SK-N-SH (cell line): Measurements from ENCODE around the gene TDG. TPM values are rescaled to one million over a fixed set of nuclear protein-coding genes. Genes with fewer than 3 reads are reported as not detected.

ENCODE experiments used
- CTCF ChIA-PET: fragments of 300-600, 350-600 bp; formaldehyde crosslinking; extraction: SDS; loops from one replicate; lab custom pipeline; 2021; lab: Yijun Ruan, JAX
- POLR2A ChIA-PET: fragments of 350-600 bp; sonication (Branson Sonifier 250); formaldehyde crosslinking; extraction: SDS; loops from one replicate; lab custom pipeline; 2020; ENCODE audit warnings: antibody characterized with exemption, inconsistent platforms; lab: Yijun Ruan, JAX
- DNase-seq: peaks from one replicate; pipeline ENCODE4 v3.0.0; 2012
- H2AFZ ChIP-seq: fragments of 200-600 bp; sonication (generic); 2 replicates; pipeline ENCODE4 v1.8.1; 2016; ENCODE audit warnings: antibody characterized with exemption, mild to moderate bottlenecking, low read depth
- H3F3A ChIP-seq: fragments of 200-600 bp; sonication (generic); replicated peaks from 2 replicates; pipeline ENCODE3; 2016; ENCODE audit warnings: antibody characterized with exemption, mild to moderate bottlenecking; ENCODE audit not compliant: insufficient read depth
- H3K27ac ChIP-seq, 2 experiments: fragments of 200-500 bp in 1 of 2; fragments of 200-600 bp in 1 of 2; sonication (Bioruptor generic) in 1 of 2; sonication (generic), shearing (Covaris generic) in 1 of 2; 2 replicates each; pipeline versions ENCODE4 v1.5.1 to v1.6.1; 2014 to 2016; ENCODE audit warnings: low read depth in 2 of 2, inconsistent platforms in 1 of 2, low read length in 1 of 2, mild to moderate bottlenecking in 1 of 2, mixed read lengths in 1 of 2
- H3K27me3 ChIP-seq: fragments of 200-600 bp; sonication (generic), shearing (Covaris generic); 2 replicates; pipeline ENCODE4 v1.6.1; 2016; ENCODE audit warnings: mixed run types; ENCODE audit not compliant: insufficient read depth
- H3K36me3 ChIP-seq, 2 experiments: fragments of 200-500 bp in 1 of 2; fragments of 200-600 bp in 1 of 2; sonication (Bioruptor generic) in 1 of 2; sonication (generic) in 1 of 2; replicated peaks in 1 of 2; 2 replicates each; pipeline versions ENCODE3 to v1.5.1; 2014 to 2016; ENCODE audit warnings: low read length in 1 of 2, mild to moderate bottlenecking in 1 of 2; ENCODE audit not compliant: insufficient read depth in 2 of 2, control insufficient read depth in 1 of 2
- H3K4me1 ChIP-seq, 2 experiments: fragments of 200-500 bp in 1 of 2; fragments of 200-600 bp in 1 of 2; sonication (Bioruptor generic) in 1 of 2; sonication (generic), shearing (Covaris generic) in 1 of 2; 2 replicates each; pipeline versions ENCODE4 v1.5.1 to v1.6.1; 2014 to 2016; ENCODE audit warnings: low read depth in 1 of 2, low read length in 1 of 2, mixed run types in 1 of 2; ENCODE audit not compliant: insufficient read depth in 2 of 2, control insufficient read depth in 1 of 2
- H3K4me2 ChIP-seq: fragments of 200-600 bp; sonication (generic), shearing (Covaris generic); 2 replicates; pipeline ENCODE4 v1.6.1; 2017; ENCODE audit warnings: mixed run types
- H3K4me3 ChIP-seq, 2 experiments: fragments of 200-500 bp in 1 of 2; fragments of 200-600 bp in 1 of 2; sonication (Bioruptor generic) in 1 of 2; sonication (generic), shearing (Covaris generic) in 1 of 2; 2 replicates each; pipeline versions ENCODE4 v1.5.1 to v1.8.1; 2014 to 2016; ENCODE audit warnings: low read depth in 2 of 2, inconsistent platforms in 1 of 2, low read length in 1 of 2, mild to moderate bottlenecking in 1 of 2, mixed read lengths in 1 of 2, moderate library complexity in 1 of 2
- H3K79me2 ChIP-seq: fragments of 200-600 bp; sonication (generic); 2 replicates; pipeline ENCODE4 v1.8.1; 2017; ENCODE audit warnings: mild to moderate bottlenecking; ENCODE audit not compliant: insufficient read depth
- H3K9ac ChIP-seq: fragments of 200-600 bp; sonication (generic); 2 replicates; pipeline ENCODE4 v1.6.1; 2017; ENCODE audit warnings: mixed run types
- H3K9me2 ChIP-seq: fragments of 200-600 bp; sonication (generic); 2 replicates; pipeline ENCODE4 v1.6.1; 2017; ENCODE audit warnings: mixed run types
- H3K9me3 ChIP-seq: fragments of 200-600 bp; sonication (generic); 2 replicates; pipeline ENCODE4 v1.6.1; 2017; ENCODE audit warnings: mixed run types, mild to moderate bottlenecking, moderate library complexity
- H4K20me1 ChIP-seq: fragments of 200-600 bp; sonication (generic); 2 replicates; pipeline ENCODE4 v1.6.1; 2017; ENCODE audit warnings: mild to moderate bottlenecking, mixed run types; ENCODE audit not compliant: insufficient read depth
- CHD2 ChIP-seq: fragments of 150-350 bp; IDR thresholded peaks from 2 replicates; pipeline ENCODE4 v1.6.1; 2018; ENCODE audit warnings: low read length; ENCODE audit not compliant: partially characterized antibody
- GABPA ChIP-seq: IDR thresholded peaks from 2 replicates; pipeline ENCODE4 v1.4.0; 2012; ENCODE audit warnings: low read depth, mild to moderate bottlenecking
- MAX ChIP-seq: IDR thresholded peaks from 2 replicates; pipeline ENCODE4 v1.4.0; 2012; ENCODE audit warnings: low read depth
- MXI1 ChIP-seq: IDR thresholded peaks from 2 replicates; pipeline ENCODE4 v1.6.1; 2012; ENCODE audit warnings: mild to moderate bottlenecking, low read depth, low read length, improper control_type of control experiment
- NFIC ChIP-seq: IDR thresholded peaks from 2 replicates; pipeline ENCODE4 v1.4.0; 2012; ENCODE audit warnings: borderline replicate concordance
- NRF1 ChIP-seq: IDR thresholded peaks from 2 replicates; pipeline ENCODE4 v1.6.1; 2012; ENCODE audit warnings: low read depth, mild to moderate bottlenecking, low read length
- POLR2AphosphoS5 ChIP-seq: IDR thresholded peaks from 2 replicates; pipeline ENCODE4 v1.6.1; 2012; ENCODE audit warnings: low read depth, low read length
- RAD21 ChIP-seq: IDR thresholded peaks from 2 replicates; pipeline ENCODE4 v1.6.1; 2012; ENCODE audit warnings: mild to moderate bottlenecking, low read length
- RCOR1 ChIP-seq: fragments of 150-350 bp; IDR thresholded peaks from 2 replicates; pipeline ENCODE4 v1.6.1; 2017; ENCODE audit warnings: antibody characterized with exemption, low read length
- REST ChIP-seq: IDR thresholded peaks from 2 replicates; pipeline ENCODE4 v1.6.1; 2012; ENCODE audit warnings: mild to moderate bottlenecking, low read depth, low read length, moderate library complexity
- SIN3A ChIP-seq: IDR thresholded peaks from 2 replicates; pipeline ENCODE4 v1.6.1; 2012; ENCODE audit warnings: low read depth, mild to moderate bottlenecking, low read length, moderate library complexity, borderline replicate concordance
- TAF1 ChIP-seq: IDR thresholded peaks from 2 replicates; pipeline ENCODE4 v1.6.1; 2012; ENCODE audit warnings: low read depth, mild to moderate bottlenecking, low read length, moderate library complexity, borderline replicate concordance
- TCF12 ChIP-seq: IDR thresholded peaks from 2 replicates; pipeline ENCODE4 v1.4.0; 2012
- USF1 ChIP-seq: IDR thresholded peaks from 2 replicates; pipeline ENCODE4 v1.4.0; 2012; ENCODE audit warnings: low read depth, borderline replicate concordance
- YY1 ChIP-seq: IDR thresholded peaks from 2 replicates; pipeline ENCODE4 v1.4.0; 2012; ENCODE audit warnings: low read depth, mild to moderate bottlenecking
- WGBS: methylation state at CpG from one replicate; pipeline ENCODE4 v1.1.6; 2017; ENCODE audit warnings: low lambda C conversion rate; 5-methylcytosine and 5-hydroxymethylcytosine counted together
- polyA plus RNA-seq, 3 experiments: library from polyadenylated mRNA; depleted of rRNA; stranded (reverse); fragments of >200 nt; gene quantifications; 2 replicates each; pipeline ENCODE4 v1.2.3, GENCODE V29; 2012

Gene TDG
- polyA plus RNA-seq, 1 of the 3 experiments (the other 2 are of a cell fraction), result 11.3 TPM

GRCh38 chr12:103929046-103929783 is 36.5 kb upstream of the TDG start:
- no peaks in the 10 kb centered on the region for H3K9me2 ChIP-seq
- H4K20me1 ChIP-seq, result peaks cover 18% of the 10 kb centered on the region
- H3K4me3 ChIP-seq, result peak overlapping the region; percentile 55 to 62
- peak overlapping the region; percentile 73 for H3K4me2 ChIP-seq
- peak overlapping the region; percentile 79 for H3K9ac ChIP-seq
- ChIA-PET POLR2A (interaction anchor here (0.7 to 2.7 kb wide), 16 partner anchors 9 to 209 kb away, joined by 3 to 31 read pairs (median 6); partner anchors contain the start of genes HCFC2, NFYB, NT5DC3 and TDG), CTCF (interaction anchor here (1.1 to 1.8 kb wide), 2 partner anchors 9 to 180 kb away, joined by 3 to 6 read pairs; no protein-coding TSS in a partner anchor)
- H3F3A ChIP-seq, result no peaks in the 10 kb centered on the region
- H3K36me3 ChIP-seq, result peaks cover 25 to 29% of the 10 kb centered on the region in 2 experiments
- H3K27me3 ChIP-seq, result no peaks in the 10 kb centered on the region
- peaks cover 41% of the 10 kb centered on the region for H3K79me2 ChIP-seq
- peak; percentile 84 for DNase-seq
- 0 out of 2 replicates have a peak, but pooled peaks have one; percentile 19 for TF ChIP-seq USF1
- TF ChIP-seq NFIC, result 0 out of 2 replicates have a peak, but pooled peaks have one; percentile 12
- no peak for TF ChIP-seq REST
- peak; percentile 42 for TF ChIP-seq CHD2
- peak; percentile 85 for TF ChIP-seq POLR2AphosphoS5
- TF ChIP-seq RAD21, result no peak
- TF ChIP-seq SIN3A, result no peak
- no peak for TF ChIP-seq GABPA
- peak; percentile 40; the same call in 1 of the 2 replicates for TF ChIP-seq MAX
- TF ChIP-seq RCOR1, result no peak
- peak; percentile 25; the same call in 1 of the 2 replicates for TF ChIP-seq TCF12
- H3K9me3 ChIP-seq, result no peaks in the 10 kb centered on the region
- WGBS, result 5% methylated on average over 37 of the region's 37 CpGs
- H3K27ac ChIP-seq, result peak overlapping the region; percentile 86 to 91
- peaks cover 15 to 22% of the 10 kb centered on the region in 2 experiments for H3K4me1 ChIP-seq
- H2AFZ ChIP-seq, result peak overlapping the region; percentile 88

GRCh38 chr12:103929784-103930033 is 36.0 kb upstream of the TDG start:
- H3K27ac ChIP-seq, result peak overlapping the region; percentile 86 to 91
- H3K4me1 ChIP-seq, result peaks cover 15 to 22% of the 10 kb centered on the region in 2 experiments
- no peaks in the 10 kb centered on the region for H3K9me3 ChIP-seq
- ChIA-PET POLR2A (interaction anchor here (0.7 to 2.7 kb wide), 17 partner anchors 9 to 1306 kb away, joined by 3 to 31 read pairs (median 5); partner anchors contain the start of genes APPL2, HCFC2, NFYB and NT5DC3), CTCF (interaction anchor here (0.7 to 1.8 kb wide), 3 partner anchors 10 to 1684 kb away, joined by 3 to 6 read pairs (median 3); no protein-coding TSS in a partner anchor)
- WGBS, result 0% methylated on average over 15 of the region's 18 CpGs
- H3F3A ChIP-seq, result no peaks in the 10 kb centered on the region
- peak overlapping the region; percentile 55 to 62 for H3K4me3 ChIP-seq
- H3K27me3 ChIP-seq, result no peaks in the 10 kb centered on the region
- DNase-seq, result no peak
- peaks cover 46% of the 10 kb centered on the region for H3K79me2 ChIP-seq
- peak overlapping the region; percentile 73; the same call in 1 of the 2 replicates for H3K4me2 ChIP-seq
- H3K36me3 ChIP-seq, result peaks cover 29 to 34% of the 10 kb centered on the region in 2 experiments
- no peaks in the 10 kb centered on the region for H3K9me2 ChIP-seq
- H2AFZ ChIP-seq, result peak overlapping the region; percentile 88; the same call in 1 of the 2 replicates
- H4K20me1 ChIP-seq, result peaks cover 18% of the 10 kb centered on the region
- no peak; the same call in 1 of the 2 replicates for TF ChIP-seq MXI1
- TF ChIP-seq TAF1, result no peak; the same call in 1 of the 2 replicates
- no peak for TF ChIP-seq RCOR1
- no peak; the same call in 1 of the 2 replicates for TF ChIP-seq YY1
- TF ChIP-seq USF1, result no peak
- no peak for TF ChIP-seq NRF1
- no peak for TF ChIP-seq POLR2AphosphoS5
- H3K9ac ChIP-seq, result peak overlapping the region; percentile 79
